Endothelial cell of umbilical vein (primary cell): ENCODE results near the gene TEX53. TPM values are rescaled to one million over a fixed set of nuclear protein-coding genes. Genes with fewer than 3 reads are reported as not detected.

Experiments
- BruUV-seq: library from RNA; stranded (reverse); fragments of 400-500 nt; replicated peaks from 2 replicates; lab custom pipeline; 2021; lab: Mats Ljungman, UMichigan
- CTCF ChIA-PET: fragments of 300-600, 350-600 bp; sonication (Branson Sonifier 250); formaldehyde crosslinking; loops from one replicate; lab custom pipeline; 2021; ENCODE audit warnings: antibody characterized with exemption, inconsistent platforms; lab: Charles Lee
- POLR2A ChIA-PET: fragments of 300-600, 350-600 bp; sonication (Branson Sonifier 250); formaldehyde crosslinking; loops from one replicate; lab custom pipeline; 2021; ENCODE audit warnings: antibody characterized with exemption, inconsistent platforms; lab: Charles Lee
- DNase-seq: peaks from one replicate; pipeline ENCODE4 v3.0.0-alpha.2; 2011; ENCODE audit warnings: low read depth, low spot score
- FAIRE-seq: peaks from 2 replicates; lab custom pipeline; 2011; peaks lifted over from hg19 to GRCh38; lab: Jason Lieb, UNC
- H2AFZ ChIP-seq: 2 replicates; pipeline ENCODE4 v1.6.0; 2012; ENCODE audit warnings: low read depth, low read length, control low read depth, inconsistent platforms
- H3K27ac ChIP-seq: 2 replicates; pipeline ENCODE4 v1.5.1; 2011; ENCODE audit warnings: low read depth, mild to moderate bottlenecking, control low read depth, low read length, moderate library complexity; ENCODE audit not compliant: insufficient read depth
- H3K27me3 ChIP-seq, 2 experiments: 2 replicates each; pipeline versions ENCODE4 v1.6.0 to v1.6.1; 2011; ENCODE audit warnings: low read length in 2 of 2, mixed read lengths in 1 of 2; ENCODE audit not compliant: control insufficient read depth in 2 of 2, insufficient read depth in 2 of 2
- H3K36me3 ChIP-seq, 2 experiments: 2 replicates in 1 of 2; 3 replicates in 1 of 2; pipeline ENCODE4 v1.5.1; 2011; ENCODE audit warnings: low read length in 2 of 2, mild to moderate bottlenecking in 1 of 2, moderate library complexity in 1 of 2; ENCODE audit not compliant: control insufficient read depth in 2 of 2, insufficient read depth in 2 of 2; ENCODE audit errors: extremely low read depth in 1 of 2
- H3K4me1 ChIP-seq: 3 replicates; pipeline ENCODE4 v1.5.1; 2011; ENCODE audit warnings: mild to moderate bottlenecking, low read length; ENCODE audit not compliant: control insufficient read depth, insufficient read depth; ENCODE audit errors: extremely low read depth
- H3K4me2 ChIP-seq: 2 replicates; pipeline ENCODE4 v1.6.1; 2011; ENCODE audit warnings: low read length, control low read depth, mixed read lengths; ENCODE audit not compliant: insufficient read depth
- H3K4me3 ChIP-seq, 3 experiments: fragments of 200-600 bp in 1 of 3; sonication (generic), shearing (Covaris generic) in 1 of 3; replicated peaks in 1 of 3; 2 replicates each; pipeline ENCODE4 v1.5.1; 2011 to 2016; ENCODE audit warnings: control low read depth in 3 of 3, low read length in 3 of 3, mild to moderate bottlenecking in 2 of 3, inconsistent platforms in 1 of 3, low read depth in 1 of 3, moderate library complexity in 1 of 3; ENCODE audit not compliant: insufficient read depth in 1 of 3
- H3K79me2 ChIP-seq: 2 replicates; pipeline ENCODE4 v1.6.0; 2012; ENCODE audit warnings: low read length, inconsistent platforms; ENCODE audit not compliant: control insufficient read depth, insufficient read depth
- H3K9ac ChIP-seq: replicated peaks from 2 replicates; pipeline ENCODE3; 2011; ENCODE audit warnings: low read length, control low read depth; ENCODE audit not compliant: insufficient read depth; ENCODE audit errors: extremely low read depth
- H3K9me1 ChIP-seq: replicated peaks from 3 replicates; pipeline ENCODE4 v1.6.0; 2011; ENCODE audit warnings: mild to moderate bottlenecking, low read length; ENCODE audit not compliant: control insufficient read depth, insufficient read depth; ENCODE audit errors: extremely low read depth
- H3K9me3 ChIP-seq: replicated peaks from 2 replicates; pipeline ENCODE4 v1.5.1; 2012; ENCODE audit warnings: low read length, inconsistent platforms; ENCODE audit not compliant: control insufficient read depth, insufficient read depth
- H4K20me1 ChIP-seq: replicated peaks from 2 replicates; pipeline ENCODE3; 2011; ENCODE audit warnings: mild to moderate bottlenecking, low read length; ENCODE audit not compliant: control insufficient read depth, insufficient read depth; ENCODE audit errors: extremely low read depth
- CTCF ChIP-seq, 2 donors: IDR thresholded peaks; 1 replicate in 1 of 2; 2 replicates in 1 of 2; pipeline ENCODE4 v1.5.1; 2011; ENCODE audit warnings: low read length in 2 of 2, mild to moderate bottlenecking in 2 of 2, moderate library complexity in 2 of 2, control low read depth in 1 of 2, inconsistent platforms in 1 of 2, low read depth in 1 of 2; ENCODE audit not compliant: insufficient read depth in 1 of 2; ENCODE audit errors: extremely low read depth in 1 of 2
- EZH2 ChIP-seq: IDR thresholded peaks from 2 replicates; pipeline ENCODE4 v1.6.1; 2012; ENCODE audit warnings: borderline replicate concordance, low read depth, mild to moderate bottlenecking, moderate library complexity, low read length, inconsistent platforms; ENCODE audit not compliant: severe bottlenecking
- FOS ChIP-seq: IDR thresholded peaks from 2 replicates; pipeline ENCODE4 v1.6.1; 2011; ENCODE audit warnings: mild to moderate bottlenecking, low read length, moderate library complexity, borderline replicate concordance; ENCODE audit not compliant: insufficient read depth
- GATA2 ChIP-seq: IDR thresholded peaks from 2 replicates; pipeline ENCODE4 v1.7.0; 2011; ENCODE audit warnings: low read depth, mild to moderate bottlenecking, moderate library complexity, mixed read lengths, low read length; ENCODE audit not compliant: insufficient read length, insufficient read depth
- JUN ChIP-seq: IDR thresholded peaks from 2 replicates; pipeline ENCODE4 v1.6.1; 2011; ENCODE audit warnings: borderline replicate concordance, low read depth; ENCODE audit not compliant: insufficient read length, insufficient read depth
- MAX ChIP-seq: IDR thresholded peaks from 2 replicates; pipeline ENCODE4 v1.6.1; 2011; ENCODE audit not compliant: insufficient read depth, insufficient read length
- MYC ChIP-seq: IDR thresholded peaks from one replicate; pipeline ENCODE4 v1.6.1; 2011; ENCODE audit warnings: mild to moderate bottlenecking, low read depth, low read length
- POLR2A ChIP-seq: IDR thresholded peaks from 2 replicates; pipeline ENCODE4 v1.6.1; 2012; ENCODE audit warnings: low read depth, mild to moderate bottlenecking, control low read depth, low read length
- POLR2AphosphoS5 ChIP-seq: IDR thresholded peaks from 2 replicates; pipeline ENCODE4 v1.6.1; 2012; ENCODE audit warnings: low read depth, mild to moderate bottlenecking, control low read depth, low read length, moderate library complexity; ENCODE audit not compliant: insufficient read depth
- dilution Hi-C: fragments of 300-500 bp; cut with MboI; formaldehyde crosslinking; loops from one replicate; pipeline ENCODE4 v1.15.0; 2019; ENCODE audit warnings: low sequenced_read_pairs; ENCODE audit not compliant: extremely low pct_ligation_motif_present
- intact Hi-C: fragments of 100-400 bp; cut with micrococcal nuclease; formaldehyde crosslinking; loops from one replicate; pipeline ENCODE4 v1.10.0; 2022
- polyA plus RNA-seq, 4 experiments: library from polyadenylated mRNA; depleted of rRNA in 3 of 4; stranded (reverse) in 3 of 4; unstranded in 1 of 4; fragments of >200 nt; gene quantifications; 2 replicates each; pipeline versions ENCODE4 v1.2.1 to v1.2.3, GENCODE V29; 2011 to 2012; ENCODE audit warnings: missing spikeins in 1 of 4
- total RNA-seq: library from RNA; stranded (reverse); gene quantifications from 2 replicates; pipeline ENCODE4 v1.2.3, GENCODE V29; 2021

Gene TEX53
- total and polyA plus RNA-seq, 2 donors (not counting 3 experiments of a cell fraction or from before 2014, with no cell fraction given), result not detected

DNA sequence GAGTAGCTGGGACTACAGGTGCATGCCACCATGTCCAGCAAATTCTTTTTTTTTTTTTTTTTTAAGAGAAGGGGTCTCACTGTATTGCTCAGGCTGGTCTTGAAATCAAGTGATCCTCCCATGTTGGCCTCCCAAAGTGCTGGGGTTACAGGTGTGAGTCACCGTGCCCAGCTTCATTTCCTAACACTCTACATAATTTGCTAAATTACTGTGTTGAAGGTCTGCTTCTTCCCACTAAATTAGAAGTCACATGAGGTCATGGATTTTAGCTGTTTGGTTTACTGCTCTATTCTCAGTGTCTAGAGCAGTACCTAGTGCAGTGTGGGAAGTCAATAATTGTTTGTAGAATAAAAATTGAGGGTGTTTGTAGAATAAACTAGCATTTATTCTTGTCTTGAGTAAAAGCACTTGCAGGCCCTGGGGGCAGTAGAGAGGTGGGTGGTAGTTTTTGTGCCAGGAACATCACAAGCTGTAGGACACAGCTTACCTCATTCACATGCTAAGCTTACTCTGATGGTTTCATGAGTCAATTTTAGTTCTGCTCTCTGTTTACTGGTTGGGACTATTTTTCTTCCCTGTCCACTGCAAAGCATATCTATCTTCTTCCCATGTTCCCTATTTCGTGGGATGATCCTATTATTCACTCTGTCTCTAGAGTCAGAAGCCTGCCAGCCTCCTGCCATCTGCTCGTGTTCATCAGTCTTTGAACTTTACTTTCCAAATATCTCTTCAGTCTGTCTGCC is 17.4 kb upstream of the TEX53 start:
- POLR2A ChIA-PET, result interaction anchor here (0.9 kb wide), 1 partner anchor 88 kb away, joined by 3 read pairs; the partner anchor contains the start of gene ATP6V1G1
- Histone ChIP-seq H2AFZ (no peak overlapping the region), H3K4me3 (no peak overlapping the region), H3K27me3 (peaks cover 0 to 3% of the 10 kb centered on the region in 2 experiments), H4K20me1 (no peaks in the 10 kb centered on the region), H3K27ac (no peak overlapping the region), H3K79me2 (no peaks in the 10 kb centered on the region), H3K9me3 (no peaks in the 10 kb centered on the region), H3K9ac (no peak overlapping the region), H3K4me1 (peaks cover 23% of the 10 kb centered on the region), H3K4me2 (no peak overlapping the region), H3K36me3 (no peaks in the 10 kb centered on the region), H3K9me1 (no peaks in the 10 kb centered on the region)
- FAIRE-seq (no peak), DNase-seq (no peak)
- dilution Hi-C loops, result no loop called here
- no peak for TF ChIP-seq CTCF (IDR thresholded peaks at IDR 0.05; ENCODE audit: extremely low read depth in 1 of 2, insufficient read depth in 1 of 2, low read depth in 1 of 2, low read length in 2 of 2)
- no peak for TF ChIP-seq POLR2A
- TF ChIP-seq FOS, result no peak
- TF ChIP-seq POLR2AphosphoS5, result no peak
- no peak for TF ChIP-seq MYC
- no peak for TF ChIP-seq JUN
- TF ChIP-seq MAX, result no peak
- no peak for TF ChIP-seq GATA2
- no peak for TF ChIP-seq EZH2
- intact Hi-C loops, result no loop called here
- BruUV-seq, result no TSS peak
- CTCF ChIA-PET, result interaction anchor here (0.7 to 15.3 kb wide), 6 partner anchors 13 to 1405 kb away, joined by 3 to 270 read pairs (median 4); no protein-coding TSS in a partner anchor
